WI38 (cell line): Measurements from ENCODE around the gene IQCK.

Experiments used
- H3K4me3 ChIP-seq: 2 replicates; pipeline ENCODE4 v1.5.1; 2011; ENCODE audit warnings: low read depth, mild to moderate bottlenecking, control low read depth, low read length
- CTCF ChIP-seq: IDR thresholded peaks from 2 replicates; pipeline ENCODE4 v1.5.1; 2012; ENCODE audit warnings: low read depth, mild to moderate bottlenecking, control low read depth, low read length

The IQCK gene

GRCh38 chr16:19809121-19809635, 91.1 kb downstream of the IQCK start:
- no peak overlapping the region for H3K4me3 ChIP-seq
- TF ChIP-seq CTCF: no peak

- H3K4me3 ChIP-seq: no peak overlapping the region
- no peak for TF ChIP-seq CTCF
Observed at GRCh38 chr16:19809693-19810092, 91.6 kb downstream of the IQCK start.

DNA sequence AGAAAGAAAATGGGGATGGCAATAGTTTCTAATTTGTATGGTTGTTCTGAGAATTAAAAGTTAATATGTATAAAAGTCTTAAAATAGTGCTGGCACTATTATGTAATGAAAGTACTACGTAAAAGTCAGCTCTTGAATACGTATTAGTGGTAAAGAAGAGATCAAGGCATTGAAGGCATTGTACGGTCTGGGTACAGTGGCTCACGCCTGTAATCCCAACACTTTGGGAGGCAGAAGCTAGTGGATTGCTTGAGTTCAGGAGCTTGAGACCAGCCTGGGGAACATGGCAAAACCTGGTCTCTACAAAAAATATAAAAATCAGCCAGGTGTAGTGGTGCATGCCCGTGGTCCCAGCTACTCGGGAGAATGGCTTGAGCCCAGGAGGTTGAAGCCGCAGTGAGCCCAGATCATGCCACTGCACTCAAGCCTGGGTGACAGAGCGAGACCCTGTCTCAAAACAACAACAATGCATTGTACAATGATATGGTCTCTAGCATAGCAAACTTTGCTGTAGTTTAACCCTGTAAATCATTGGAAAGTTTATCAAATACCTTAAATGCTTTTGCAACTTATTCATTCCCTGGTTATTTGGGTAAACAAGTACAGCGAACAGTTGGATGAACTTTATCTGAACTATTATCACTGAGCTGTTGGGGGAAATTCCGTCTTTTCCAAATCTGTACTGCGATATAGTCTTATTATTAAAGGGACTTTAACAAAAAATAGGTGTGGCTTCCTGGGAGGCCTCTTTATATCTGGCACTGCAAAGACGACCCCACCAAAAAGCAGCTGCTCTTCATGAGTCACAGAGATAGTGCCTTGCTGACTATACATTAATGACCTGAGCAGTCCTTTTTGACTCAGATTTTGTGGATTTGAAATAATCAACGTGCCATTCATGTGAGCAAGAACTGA, 93.0 kb downstream of the IQCK start:
- TF ChIP-seq CTCF: no peak
- H3K4me3 ChIP-seq: 0 out of 2 replicates have a peak overlapping the region, but pooled peaks have one; percentile 3

- TF ChIP-seq CTCF: no peak
- no peak overlapping the region for H3K4me3 ChIP-seq
Observed at GRCh38 chr16:19812986-19813385, 94.9 kb downstream of the IQCK start.

DNA sequence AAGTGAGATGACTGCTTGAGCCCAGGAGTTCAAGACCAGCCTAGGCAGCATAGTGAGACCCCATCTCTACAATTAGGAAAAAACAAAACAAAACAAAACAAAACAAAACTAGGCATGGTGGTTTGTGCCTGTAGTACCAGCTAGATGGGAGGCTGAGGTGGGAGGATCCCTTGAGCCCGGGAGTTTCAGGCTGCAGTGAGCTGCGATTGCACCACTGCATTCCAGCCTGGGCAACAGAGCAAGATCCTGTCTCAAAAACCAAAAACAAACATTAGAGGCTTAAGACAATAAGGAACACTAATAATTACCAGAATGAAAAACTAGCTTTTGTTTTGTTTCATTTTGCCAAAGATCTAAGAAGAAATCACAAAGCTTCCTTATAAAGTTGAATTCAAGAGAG, 97.3 kb downstream of the IQCK start:
- no peak overlapping the region for H3K4me3 ChIP-seq

GRCh38 chr16:19817122-19817521, 99.1 kb downstream of the IQCK start:
- no peak for TF ChIP-seq CTCF
- H3K4me3 ChIP-seq: no peak overlapping the region

More for the DNA sequence above, 97.3 kb downstream of the IQCK start:
- no peak for TF ChIP-seq CTCF

DNA sequence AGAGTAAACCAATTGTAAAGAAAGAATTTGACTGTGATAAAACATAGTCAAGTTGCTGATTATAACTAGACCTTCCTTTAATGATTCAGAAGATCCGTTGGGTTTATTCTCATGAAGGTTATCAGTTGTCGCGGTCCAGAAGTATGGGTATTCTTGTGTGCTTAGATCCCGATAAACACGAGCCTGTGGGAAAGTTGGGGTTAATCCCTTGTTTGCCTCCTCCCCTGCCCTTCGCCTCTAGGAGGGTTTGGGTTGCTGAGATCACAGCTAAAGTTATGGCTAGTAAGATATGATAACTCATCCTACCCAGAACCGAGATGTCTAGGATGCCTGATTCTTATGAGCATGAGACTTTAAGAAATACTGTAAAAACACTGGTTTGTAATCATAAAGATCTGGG, 99.8 kb downstream of the IQCK start:
- no peak overlapping the region for H3K4me3 ChIP-seq
- no peak for TF ChIP-seq CTCF
